Stimulated activated CD4-positive, alpha-beta T cell treated with anti-CD3 and anti-CD28 coated beads, TNF-alpha, amount 100 ng/mL, for 4 hours (primary cell): ENCODE results near the gene SMAD6.
"Not testable (repeated sequence)": the region's sequence is repeated elsewhere in the genome, so short reads cannot be mapped to it uniquely, and the experiment has no call there.

ENCODE experiments used
- DNase-seq, 3 experiments: peaks; one replicate each; pipeline ENCODE4 v3.0.0-alpha.2; 2020; ENCODE audit warnings: low read depth in 3 of 3

Gene SMAD6

DNA sequence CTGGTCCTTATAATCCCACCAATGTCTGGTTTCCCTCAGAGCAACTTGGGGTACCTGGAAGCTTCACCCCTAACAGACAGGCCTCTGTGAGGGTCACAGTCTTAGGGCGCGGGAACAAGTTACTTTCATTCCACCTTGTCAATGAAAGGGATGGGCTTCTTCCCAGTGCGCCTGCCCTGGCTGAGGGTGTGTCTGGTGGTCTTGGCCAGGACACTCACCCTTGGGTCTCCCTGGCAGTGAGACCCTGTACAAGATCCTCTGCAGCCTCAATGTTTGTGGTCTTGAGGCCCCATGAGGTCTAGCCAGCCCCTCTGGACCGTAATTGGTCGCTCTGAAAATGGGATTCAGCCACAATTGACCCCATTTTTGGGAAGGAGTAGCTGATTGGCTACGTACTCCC, 40.2 kb downstream of the SMAD6 start:
- no peak for DNase-seq

GRCh38 chr15:66743204-66743603, 41.2 kb downstream of the SMAD6 start:
- no peak for DNase-seq

DNA sequence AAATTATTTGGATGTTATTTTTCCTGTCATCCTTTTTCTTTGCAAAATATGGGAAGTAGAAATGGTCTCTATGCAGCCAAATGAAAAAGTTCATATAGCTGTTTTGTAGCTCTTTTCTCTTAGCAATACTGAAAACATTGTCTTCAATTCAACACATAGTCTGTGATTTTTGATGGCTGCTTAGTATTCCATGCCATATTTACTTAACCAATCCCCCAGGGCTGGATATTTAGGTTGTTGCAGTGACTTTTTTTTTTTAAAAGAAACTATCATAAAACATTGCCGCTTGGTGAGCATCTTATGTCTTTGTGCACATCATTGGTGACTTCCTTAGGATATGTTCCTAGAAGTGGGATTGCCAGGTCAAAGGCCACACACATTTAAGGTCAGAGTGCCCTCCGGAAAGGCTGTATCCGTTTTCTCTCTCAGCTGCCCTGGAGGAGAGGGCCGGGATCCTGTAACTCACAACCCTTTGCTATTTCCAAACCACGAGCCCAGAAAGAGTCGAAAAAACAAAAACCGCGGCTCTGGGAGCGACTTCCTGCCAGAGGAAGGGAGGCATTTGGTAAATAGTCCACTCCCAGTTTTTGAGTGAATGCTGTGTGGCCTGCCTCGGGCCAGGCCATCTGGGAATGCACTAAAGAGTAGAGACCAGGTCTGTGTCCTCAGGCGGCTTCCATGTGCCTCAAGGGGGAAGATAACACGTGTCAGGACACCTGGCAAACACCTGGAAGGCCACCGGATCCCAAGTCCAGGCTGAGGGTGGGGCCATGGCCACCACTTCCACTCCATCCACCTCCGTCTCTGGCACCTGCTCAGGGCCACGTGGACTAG, 41.9 kb downstream of the SMAD6 start:
- DNase-seq = no peak

GRCh38 chr15:66744610-66745279, 42.7 kb downstream of the SMAD6 start:
- no peak for DNase-seq

GRCh38 chr15:66745530-66746230, 43.6 kb downstream of the SMAD6 start:
- no peak for DNase-seq

GRCh38 chr15:66746231-66746605, 44.2 kb downstream of the SMAD6 start:
- no peak for DNase-seq

- no peak for DNase-seq
These were observed 45.2 kb downstream of the SMAD6 start for GRCh38 chr15:66747223-66747622.

GRCh38 chr15:66747886-66748707, 46.1 kb downstream of the SMAD6 start:
- no peak for DNase-seq

DNA sequence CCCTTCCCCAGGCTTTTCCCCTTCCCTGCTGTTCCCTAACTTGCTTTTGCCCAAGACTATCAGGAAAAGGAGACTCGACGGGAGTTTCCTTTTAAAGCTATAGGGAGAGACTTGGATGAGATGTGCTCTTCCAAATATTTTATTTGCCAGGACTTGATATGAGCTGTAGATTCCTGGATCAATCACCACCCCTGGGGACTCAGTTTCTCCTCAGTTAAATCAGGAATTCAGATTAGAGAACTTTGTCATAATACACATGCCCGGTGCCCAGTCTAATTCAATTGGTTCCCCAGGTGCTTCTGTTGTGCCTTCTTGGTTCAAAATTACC, 46.6 kb downstream of the SMAD6 start:
- no peak for DNase-seq

GRCh38 chr15:66749841-66750575, 48.0 kb downstream of the SMAD6 start:
- no peak for DNase-seq

DNA sequence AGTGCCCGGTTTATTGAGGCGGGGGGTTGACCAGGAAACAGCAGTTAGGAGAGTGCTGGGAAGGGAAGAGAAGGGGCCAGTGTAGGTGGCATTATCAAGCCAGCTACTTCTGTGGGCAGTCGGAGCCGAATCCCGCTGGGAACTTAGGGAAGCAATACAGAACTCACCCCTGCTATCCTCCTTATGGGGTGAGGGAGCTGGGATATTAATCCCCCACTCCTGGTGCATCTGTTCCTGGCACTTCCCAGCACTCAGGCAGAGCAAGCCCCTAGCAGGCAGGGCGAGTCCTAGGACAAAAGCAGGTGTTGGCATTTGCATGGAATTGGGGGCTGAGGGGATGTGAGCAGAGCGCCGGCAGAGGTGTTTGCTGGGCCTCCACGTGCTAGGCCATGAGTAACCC, 48.6 kb downstream of the SMAD6 start:
- DNase-seq = no peak

DNA sequence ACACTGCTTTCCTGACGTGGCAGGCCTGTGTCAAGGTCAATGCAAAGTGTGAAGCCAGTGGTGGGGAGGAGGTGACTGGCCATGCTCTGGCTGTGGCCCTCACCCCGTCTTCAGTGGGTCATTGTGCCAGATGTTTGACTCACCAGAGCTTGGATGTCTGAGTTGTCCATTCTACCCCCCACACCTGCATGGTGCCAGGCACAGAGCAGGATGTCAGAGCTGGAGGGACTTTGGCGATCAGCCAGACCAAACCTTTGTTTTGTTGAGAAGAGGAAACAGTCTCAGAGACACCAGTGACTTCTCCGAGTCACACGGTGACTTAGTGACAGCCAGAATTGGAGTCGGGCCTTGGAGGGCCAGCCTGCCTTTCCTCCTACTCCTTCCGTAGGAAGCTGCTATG, 49.5 kb downstream of the SMAD6 start:
- DNase-seq = no peak

GRCh38 chr15:66752078-66752477, 50.0 kb downstream of the SMAD6 start:
- no peak for DNase-seq

DNA sequence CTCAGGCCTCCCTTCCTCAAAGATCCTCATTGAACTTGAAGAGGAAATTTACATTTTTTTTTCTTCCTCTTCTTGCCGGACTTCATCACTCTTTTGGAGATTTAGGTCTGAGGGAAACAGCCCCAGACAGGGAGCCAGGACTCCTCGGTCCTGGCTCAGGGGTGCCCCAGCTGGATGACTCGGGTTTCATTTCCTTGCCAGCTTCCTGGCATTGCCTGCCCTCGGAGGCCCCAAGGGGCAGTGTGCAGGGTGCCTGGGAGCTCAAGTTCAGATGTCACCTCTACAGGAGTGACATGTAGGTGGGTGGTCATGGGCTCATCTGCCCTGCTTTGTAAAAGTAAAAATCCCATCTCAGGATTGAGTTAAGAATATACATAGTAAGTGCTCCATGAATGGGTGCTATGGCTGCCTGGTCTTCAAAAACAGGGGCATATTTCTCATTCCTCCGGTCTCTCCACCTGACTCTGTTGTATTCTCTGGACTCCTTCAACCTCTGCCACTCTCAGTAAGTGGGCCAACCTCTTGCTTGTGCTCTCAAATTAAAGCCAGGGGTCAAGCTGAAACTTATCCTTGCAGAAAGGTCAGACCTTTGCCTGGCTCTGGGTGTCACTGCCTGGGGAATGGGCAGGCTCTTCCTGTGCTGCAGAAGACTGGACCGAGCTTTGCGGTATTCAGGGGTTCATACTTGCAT, 51.8 kb downstream of the SMAD6 start:
- no peak for DNase-seq

DNA sequence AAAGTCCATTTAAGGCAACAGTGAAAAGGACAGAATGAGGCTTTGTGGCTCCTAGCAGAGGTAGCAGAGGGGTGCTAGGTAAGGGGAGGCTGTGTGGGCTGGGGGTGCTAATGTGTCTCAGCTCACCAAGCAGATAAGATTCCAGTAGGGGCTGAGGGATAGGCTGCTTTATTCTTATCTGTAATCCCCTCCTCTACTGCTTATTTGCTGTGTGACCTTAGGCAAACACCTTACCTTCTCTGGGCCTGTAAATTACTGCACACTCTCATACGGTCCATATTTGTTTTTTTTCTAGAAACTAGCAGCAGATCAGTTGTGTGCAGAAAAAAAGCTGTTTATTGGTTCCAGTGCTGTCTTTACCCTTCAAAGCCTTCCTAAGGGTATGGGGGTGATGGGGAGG, 52.8 kb downstream of the SMAD6 start:
- DNase-seq = no peak

GRCh38 chr15:66755298-66756068, 53.4 kb downstream of the SMAD6 start:
- no peak for DNase-seq

GRCh38 chr15:66756295-66756694, 54.3 kb downstream of the SMAD6 start:
- no peak for DNase-seq

DNA sequence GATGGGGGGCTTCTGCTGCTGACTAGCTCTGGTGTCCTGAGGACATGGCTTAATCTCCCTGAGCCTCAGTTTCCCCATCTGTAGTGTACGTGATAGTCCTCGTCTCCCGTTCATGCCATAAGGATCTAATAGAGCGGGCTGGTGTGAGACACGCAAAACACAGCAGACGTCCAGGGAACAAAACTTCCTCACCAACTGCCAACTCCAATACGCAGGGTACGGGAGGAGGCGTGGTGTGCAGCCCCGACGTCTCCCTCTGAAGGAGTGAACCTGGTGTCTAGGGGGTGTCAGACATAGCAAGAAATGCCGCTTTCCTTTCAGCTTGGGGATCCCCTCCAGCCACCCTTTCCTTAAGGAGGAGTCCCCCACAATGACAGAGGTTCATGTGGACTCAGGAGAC, 55.0 kb downstream of the SMAD6 start:
- DNase-seq = no peak

- no peak for DNase-seq
These were observed 55.5 kb downstream of the SMAD6 start for GRCh38 chr15:66757521-66757920.

- not testable (repeated sequence) for DNase-seq
These were observed 56.2 kb downstream of the SMAD6 start for GRCh38 chr15:66758217-66758616.
